ENCODE measurements around the gene RC3H1.

DNA sequence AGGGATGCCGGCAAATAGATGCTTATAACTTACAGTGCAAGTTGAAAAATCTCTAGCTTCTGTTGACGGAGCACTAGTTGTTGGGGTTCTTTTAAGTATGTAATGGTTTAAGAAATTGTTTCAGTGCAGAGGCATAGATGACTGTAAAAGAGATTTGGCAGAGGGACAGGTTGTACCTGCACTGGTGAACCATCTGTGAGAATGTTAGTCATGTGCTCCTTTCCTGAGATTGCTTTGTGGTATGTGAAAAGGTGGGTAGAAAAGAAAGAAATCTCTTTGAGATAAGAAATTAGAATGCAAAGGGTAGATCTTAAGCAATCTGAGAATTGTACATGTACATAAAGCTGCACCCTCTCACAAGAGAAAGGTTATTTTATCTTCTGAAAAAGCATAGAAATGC, 134.5 kb downstream of the RC3H1 start:
- TF ChIP-seq, protein P1, sequence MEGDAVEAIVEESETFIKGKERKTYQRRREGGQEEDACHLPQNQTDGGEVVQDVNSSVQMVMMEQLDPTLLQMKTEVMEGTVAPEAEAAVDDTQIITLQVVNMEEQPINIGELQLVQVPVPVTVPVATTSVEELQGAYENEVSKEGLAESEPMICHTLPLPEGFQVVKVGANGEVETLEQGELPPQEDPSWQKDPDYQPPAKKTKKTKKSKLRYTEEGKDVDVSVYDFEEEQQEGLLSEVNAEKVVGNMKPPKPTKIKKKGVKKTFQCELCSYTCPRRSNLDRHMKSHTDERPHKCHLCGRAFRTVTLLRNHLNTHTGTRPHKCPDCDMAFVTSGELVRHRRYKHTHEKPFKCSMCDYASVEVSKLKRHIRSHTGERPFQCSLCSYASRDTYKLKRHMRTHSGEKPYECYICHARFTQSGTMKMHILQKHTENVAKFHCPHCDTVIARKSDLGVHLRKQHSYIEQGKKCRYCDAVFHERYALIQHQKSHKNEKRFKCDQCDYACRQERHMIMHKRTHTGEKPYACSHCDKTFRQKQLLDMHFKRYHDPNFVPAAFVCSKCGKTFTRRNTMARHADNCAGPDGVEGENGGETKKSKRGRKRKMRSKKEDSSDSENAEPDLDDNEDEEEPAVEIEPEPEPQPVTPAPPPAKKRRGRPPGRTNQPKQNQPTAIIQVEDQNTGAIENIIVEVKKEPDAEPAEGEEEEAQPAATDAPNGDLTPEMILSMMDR (IDR thresholded peaks at IDR 0.05; ENCODE audit: insufficient read depth, low read length): no peak
- TF ChIP-seq POLR2AphosphoS5 (IDR thresholded peaks at IDR 0.05; ENCODE audit: low read depth): no peak
